DMS 273 (cell line): ENCODE data around the gene KRTAP27-1.

Experiments used
- DNase-seq: peaks from one replicate; lab custom pipeline; 2025; ENCODE audit not compliant: unreplicated experiment; lab: John Stamatoyannopoulos, UW

Gene KRTAP27-1

GRCh38 chr21:30289215-30289614 lies 48.3 kb downstream of the KRTAP27-1 start, which contains the start of gene KRTAP25-1:
Gene KRTAP25-1 (minus strand): TSS chr21:30289514. CDS start chr21:30289490, 24 bp downstream.
- no peak for DNase-seq
